Measurements from ENCODE around the gene MFSD6L.
"Not testable (repeated sequence)": the region's sequence is repeated elsewhere in the genome, so short reads cannot be mapped to it uniquely, and the experiment has no call there.

MFSD6L gene

DNA sequence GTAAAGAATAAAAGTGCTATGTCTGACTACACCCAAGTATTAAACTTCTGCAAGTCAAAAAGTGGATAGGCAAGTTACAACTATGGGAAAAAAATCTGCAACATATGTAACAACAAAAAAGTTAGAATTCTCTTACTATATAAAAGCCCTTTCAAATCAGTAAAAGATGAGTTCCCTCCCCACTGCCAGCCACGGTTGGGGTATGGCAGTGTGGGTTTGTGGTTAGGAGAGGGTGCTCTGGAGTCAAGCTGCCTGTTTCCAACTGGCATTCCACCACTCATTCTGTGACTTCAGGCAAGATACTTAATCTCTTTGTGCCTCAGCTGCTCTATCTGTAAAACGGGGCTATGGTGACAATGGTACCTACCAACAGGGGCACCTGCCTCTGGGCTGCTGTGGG is 26.6 kb upstream of the MFSD6L start:
- DNase-seq, result no peak

DNA sequence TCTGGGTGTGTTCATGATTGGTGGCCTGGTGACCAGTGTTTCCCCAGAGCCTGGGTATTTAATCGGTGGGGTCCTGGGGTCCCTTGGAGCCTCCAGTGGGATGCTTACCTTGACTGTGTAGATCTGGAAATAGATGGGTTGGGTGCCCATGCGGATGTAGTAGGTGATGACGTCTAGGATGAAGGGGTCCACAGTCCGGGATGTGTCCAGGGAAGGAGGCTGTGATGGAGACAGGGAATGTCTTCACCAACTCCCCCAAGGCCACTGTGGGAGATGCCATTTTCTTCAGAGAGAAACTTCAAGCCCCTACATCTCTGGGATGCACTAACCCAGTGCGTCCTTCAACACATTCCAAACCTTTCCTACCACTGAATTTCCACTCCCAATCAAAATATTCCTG is 24.1 kb upstream of the MFSD6L start:
- no peak for DNase-seq

DNA sequence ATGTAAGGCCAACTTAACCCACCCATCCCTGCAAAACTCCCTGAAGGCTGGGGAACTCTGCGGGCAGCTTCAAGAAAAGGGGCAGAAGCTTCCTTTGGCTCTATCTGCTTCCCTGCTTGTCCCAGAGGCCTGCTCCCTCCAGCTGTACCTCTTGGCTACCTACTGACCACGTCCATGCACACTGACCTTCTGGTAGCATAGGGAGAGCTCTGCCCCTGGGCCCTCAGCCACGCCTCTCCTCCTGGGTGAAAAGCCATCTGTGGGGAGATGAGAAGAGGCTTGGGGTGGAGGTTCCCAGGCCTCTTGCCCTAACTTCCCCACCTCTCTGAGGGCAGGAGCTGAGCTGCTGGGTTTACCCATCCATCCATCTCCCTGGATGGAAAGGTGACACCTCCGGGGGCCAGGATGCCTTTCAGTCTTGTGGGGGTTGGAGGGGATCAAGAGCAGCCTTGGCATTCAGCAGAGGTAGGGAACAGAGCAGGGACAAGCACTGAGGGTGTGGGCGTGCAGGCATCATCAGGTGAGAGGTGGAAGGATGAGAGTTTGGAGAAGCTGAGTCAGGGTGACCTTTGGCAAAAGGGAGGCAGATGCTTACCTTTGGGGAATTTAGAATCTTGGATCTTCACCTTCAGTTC is 23.4 kb upstream of the MFSD6L start:
- DNase-seq, result no peak

DNA sequence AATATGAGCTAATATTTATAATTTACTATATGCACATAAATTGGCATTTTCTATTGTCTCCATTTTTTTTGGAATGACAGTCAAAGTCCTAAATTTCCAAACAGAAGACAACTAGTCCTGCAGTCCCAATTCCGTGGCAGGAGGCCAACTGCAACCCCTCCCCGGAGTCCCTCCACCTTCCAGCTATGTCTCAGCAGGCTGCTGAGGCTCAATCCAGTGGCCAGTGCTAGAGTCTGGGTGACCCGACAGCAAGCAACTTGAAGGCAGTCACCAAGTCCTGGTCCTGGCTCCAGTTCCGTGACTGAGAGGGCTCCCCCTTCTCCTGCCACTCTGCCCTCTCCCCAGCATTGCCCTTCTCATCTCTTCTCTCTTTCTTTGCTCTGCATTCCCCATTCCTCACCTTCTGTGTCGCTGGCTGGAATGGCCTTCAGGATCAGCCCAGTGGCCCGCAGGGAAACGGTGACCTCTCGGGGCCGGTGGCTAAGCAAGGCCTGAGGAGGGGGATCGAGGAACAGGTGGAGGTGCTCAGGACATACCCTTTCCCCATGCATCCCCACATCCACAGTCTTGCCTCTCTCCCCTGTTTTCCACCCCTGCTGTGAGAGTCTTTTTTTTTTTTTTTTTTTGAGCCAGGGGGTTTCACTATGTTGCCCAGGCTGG is 22.4 kb upstream of the MFSD6L start:
- no peak for DNase-seq

DNA sequence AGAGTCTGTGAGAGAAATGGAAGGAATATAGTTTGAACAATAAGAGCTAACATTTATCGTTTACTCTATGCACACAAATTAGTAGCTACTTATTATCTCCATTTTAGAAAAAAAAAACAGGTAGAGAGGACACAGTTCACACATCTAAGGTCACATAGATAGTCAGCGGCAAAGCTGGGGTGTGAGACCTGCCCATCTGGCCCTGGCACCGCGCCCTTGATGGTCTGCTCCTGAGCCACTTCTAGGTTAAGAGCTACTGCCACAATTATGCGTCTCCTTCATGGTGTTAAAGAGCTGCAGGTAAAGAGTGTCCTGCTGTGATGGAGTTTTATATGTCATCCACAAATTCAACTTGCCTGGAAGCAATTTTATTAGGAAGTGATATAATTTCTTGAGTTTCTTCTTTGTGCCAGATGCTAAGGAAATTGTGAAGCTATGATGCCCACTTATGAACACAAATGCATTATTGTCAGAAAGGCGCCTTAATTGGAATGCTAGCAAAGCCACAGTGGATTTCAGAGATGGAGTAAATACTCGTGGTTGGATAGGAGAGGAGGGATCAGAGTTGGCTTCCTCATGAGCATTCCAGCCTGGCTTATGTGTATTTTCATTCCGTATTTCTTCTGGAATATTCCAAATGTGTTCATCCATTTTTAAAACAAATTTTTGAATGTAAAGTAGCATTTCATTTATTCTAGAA is 21.3 kb upstream of the MFSD6L start:
- no peak for DNase-seq

DNA sequence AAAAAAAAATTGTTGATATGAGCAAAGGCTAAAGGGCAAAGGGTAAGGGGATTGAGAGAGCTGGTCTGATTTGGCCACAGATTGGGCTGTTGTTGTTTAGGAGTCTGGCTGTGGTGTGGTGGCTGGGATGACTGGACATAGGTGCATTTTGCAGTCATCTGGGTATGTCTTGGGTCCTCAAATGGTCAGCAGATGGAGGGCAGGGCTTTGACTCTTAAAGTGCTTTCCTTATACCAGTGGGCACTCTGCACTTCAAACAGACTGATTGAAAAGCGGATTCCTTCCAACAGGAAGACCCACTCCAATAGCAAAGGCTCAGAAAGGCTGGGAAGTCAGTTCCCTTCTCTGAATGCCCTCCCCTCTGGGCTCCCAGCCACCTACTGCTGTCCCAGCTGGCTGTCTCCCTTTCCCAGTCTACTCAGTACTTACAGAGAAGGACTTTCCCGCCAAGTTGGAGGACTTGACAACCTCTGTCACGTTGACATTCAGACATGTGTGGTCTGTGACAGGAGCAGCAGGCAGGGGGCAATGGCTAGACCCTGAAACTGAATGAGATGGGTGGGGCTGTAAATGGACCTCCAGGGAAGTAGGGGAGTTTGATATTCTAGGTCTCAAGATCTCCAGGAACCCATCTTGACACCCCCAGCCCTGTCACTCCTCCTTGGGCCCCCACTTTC is 19.6 kb upstream of the MFSD6L start:
- DNase-seq, result no peak

DNA sequence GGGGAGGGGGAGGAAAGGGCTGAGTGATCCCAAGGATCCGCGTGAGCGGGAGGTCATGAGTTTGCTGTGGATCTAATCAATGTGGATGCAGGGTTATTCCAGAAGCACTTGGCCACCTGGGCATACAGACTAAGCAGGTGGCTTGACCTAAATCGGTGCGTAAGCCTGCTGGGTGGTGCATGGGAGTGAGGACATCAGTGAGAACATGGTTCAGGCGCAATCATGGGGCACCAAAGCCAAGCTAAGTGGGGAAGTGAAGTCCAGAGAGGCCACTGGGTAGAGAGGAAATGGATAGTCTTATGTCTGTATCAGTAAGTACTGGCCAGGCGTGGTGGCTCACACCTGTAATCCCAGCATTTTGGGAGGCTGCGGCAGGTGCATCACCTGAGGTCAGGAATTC is 18.9 kb upstream of the MFSD6L start:
- DNase-seq, result no peak

DNA sequence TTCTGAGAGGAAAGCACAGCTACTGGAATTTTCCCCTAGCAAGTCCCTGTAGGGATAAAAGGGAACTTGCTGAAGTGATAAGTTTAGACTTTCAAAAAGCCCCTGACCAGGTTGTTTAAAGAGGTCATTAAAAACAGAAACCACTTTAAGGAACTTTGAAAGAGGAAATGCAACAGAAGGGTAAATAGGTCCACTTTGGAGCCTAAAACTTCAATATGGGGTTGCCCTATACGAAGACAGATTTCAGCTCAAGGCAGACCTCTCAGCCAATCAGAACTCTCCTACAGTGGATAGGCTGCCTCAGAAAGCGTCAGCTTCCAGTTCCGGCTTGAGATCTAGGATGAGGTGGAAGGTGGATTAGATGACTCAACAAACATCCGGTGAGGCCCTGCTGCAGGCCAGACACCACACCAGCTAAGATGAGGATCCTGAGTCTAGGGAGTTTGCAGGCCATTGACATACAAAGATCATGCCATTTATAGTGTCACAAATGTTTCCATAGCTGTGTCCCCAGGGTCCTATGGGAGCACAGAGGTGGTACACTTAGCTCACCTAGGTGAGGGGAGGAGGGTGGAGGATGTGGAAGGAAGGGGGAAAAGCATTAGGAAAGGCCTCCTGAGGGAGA is 7.9 kb upstream of the MFSD6L start:
- DNase-seq, result peak; percentile 74 to 88

DNA sequence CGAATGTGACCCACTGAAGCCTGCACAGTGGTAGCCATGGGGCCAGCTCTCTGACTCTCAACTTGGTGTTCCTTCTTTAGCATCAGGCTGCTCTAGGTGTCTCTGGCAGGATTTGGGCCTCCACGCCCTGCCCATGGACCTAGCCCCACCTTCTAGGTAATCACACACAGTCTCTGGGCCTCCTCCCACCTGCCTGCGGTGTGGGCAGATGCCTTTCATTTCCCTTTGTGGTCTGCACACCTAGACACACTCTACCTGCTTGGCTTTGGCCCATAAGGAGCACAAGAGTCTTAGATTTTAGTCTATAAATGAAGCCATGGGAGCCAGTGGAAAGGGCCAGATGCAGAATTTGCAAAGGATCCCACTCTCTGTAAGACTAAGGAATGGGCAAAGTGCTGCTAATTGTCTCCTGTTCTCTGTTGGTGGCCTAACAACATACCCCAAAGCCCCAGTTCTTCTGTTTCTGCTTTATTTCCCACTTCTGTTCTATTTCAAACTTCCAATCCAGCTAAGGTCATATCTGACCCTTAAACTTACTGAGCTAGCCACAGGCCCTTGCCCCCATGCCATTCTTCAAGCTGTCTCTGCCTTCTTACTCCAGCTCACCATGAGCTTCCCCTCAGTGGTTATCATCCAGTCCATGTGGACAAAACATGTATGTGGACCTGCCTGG is 7.2 kb upstream of the MFSD6L start:
- no peak for DNase-seq

DNA sequence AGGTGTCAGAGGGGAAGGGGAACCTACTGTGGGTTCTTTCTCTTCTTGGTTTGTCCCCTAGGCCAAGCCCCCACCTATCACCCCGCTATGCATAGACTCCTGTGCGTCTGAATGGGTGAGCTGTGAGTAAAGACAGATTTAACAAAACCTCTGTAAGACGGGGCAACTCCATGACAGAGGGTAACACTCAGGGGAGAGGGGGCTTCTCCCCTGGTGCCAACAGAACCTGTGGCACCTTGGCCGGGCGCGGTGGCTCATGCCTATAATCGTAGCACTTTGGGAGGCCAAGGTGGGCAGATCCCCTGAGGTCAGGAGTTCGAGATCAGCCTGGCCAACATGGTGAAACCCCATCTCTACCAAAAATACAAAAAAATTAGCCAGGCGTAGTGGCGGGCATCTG is 6.2 kb upstream of the MFSD6L start:
- DNase-seq, result not testable (repeated sequence)

DNA sequence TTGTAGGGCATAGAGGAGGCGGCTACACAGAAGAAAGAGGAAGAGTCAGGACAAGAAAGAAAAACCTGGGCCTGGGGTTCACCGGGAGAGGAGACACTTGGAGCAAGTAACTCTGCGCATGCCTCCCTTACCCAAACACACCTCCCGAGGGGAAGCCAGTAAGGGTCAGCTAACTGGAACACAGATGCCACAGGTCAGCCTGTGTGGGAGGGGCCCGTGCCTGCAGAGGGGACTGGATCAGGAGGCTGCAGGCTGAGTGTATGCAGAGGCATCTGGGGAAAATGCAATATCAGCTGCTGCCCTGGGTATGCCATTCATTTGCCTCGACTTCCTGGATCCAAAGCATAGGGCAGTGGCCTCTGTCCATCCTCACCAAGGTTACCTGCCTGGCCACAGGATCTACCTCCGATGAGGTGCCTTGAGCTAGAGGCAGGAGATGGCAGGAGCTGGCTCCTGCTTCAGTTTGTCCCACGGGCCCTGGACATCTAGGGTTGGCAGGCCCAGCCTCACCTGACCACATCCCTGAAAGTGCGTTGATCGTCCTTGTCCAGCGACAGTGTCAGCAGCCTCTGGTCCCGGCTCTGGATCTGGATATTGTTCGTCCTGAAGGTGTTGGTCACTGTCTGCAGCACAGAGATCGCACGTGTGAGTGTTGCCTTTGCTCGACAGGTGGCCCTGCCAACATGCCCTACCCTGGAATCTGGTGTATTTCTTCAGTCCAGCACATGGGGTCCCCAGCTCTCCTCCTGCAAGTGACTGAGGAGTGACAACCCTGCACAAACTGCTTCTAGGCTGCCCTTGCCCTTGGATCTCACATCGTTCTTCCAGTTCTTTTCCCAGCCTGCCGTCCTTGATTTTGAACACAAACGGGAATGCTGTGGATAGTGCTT is 4.6 kb upstream of the MFSD6L start:
- no peak for DNase-seq

DNA sequence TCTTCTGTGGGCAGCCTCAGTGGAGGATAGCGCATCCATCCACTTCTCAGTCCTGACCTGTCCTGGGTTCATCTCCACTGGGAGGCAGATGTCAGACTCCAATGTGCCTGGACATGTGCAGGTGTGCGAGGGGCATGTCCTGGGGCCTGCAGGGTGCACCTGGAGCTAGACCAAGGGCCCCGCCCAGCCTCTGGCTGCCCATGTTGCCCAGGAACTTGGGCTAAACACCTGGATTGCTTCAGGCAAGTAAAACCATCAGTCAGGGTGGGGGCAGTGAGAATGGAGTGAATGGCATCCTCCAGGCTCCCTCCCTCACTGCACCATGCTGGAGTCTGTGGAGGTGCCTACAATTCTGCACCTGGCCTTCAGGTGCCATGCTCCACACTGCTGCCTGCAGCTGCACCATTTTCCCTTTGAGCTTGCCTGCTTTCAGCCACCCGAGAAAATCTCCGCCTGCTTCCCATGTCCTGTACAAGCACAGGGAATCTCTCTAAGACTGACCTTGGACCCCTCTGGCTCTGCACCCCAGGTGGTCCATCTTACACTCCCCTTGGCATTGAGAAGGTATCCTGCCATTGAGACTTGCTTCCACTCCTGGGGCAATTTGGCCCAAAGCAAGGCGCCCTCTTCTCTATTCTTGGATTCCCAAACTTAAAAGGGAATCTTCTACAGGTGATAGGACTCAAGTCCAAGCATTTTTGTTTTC is 2.1 kb upstream of the MFSD6L start:
- no peak for DNase-seq

DNA sequence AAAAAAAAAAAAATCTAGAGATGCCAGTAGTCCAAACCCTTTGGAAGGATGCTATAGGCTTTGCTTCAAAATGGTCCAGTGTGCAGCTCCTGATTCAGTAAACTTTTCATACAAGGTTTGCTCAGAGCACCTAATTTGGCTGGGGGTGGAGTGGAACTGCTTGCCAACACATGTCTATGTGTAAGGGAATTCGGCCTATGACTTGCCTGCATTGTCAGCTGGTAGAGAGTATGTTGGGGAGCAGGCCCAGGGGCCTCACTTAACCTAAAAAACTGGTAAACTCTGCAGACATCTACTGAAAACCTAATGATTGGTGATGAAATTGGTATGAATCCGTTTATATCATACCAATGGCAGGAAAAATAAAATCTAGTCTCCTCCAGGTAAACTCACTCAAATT is 1.5 kb upstream of the MFSD6L start:
- DNase-seq, result no peak

DNA sequence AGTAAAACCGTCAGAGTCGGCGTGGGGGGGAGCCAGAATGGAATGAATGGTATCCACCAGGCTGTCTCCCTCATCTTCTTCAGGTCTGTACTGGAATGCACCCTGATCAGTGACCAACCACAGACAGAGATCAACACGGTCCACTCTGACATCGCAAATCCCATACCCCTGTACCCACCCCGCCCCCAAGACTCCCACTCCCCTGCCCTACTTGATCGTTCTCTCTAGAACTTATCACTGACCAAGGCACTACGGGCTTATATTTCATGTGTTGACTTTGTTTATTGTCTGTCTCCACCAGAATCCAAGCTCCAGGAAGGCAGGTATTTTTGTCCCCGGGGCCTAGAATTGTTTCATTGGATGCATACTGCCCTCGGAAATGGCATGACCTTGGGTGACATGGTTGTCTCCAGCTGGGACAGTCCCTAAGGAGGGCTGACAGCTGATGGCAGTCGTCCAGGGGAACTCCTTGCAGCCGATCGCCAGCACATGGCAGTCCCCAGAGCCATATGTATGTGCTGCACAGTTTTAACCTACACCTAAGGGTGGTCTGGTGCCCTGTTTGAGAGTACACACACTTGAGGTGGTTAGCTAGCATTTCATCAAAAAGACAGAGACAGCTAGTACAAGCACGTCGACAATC is 526 bp upstream of the MFSD6L start:
- no peak for DNase-seq

DNA sequence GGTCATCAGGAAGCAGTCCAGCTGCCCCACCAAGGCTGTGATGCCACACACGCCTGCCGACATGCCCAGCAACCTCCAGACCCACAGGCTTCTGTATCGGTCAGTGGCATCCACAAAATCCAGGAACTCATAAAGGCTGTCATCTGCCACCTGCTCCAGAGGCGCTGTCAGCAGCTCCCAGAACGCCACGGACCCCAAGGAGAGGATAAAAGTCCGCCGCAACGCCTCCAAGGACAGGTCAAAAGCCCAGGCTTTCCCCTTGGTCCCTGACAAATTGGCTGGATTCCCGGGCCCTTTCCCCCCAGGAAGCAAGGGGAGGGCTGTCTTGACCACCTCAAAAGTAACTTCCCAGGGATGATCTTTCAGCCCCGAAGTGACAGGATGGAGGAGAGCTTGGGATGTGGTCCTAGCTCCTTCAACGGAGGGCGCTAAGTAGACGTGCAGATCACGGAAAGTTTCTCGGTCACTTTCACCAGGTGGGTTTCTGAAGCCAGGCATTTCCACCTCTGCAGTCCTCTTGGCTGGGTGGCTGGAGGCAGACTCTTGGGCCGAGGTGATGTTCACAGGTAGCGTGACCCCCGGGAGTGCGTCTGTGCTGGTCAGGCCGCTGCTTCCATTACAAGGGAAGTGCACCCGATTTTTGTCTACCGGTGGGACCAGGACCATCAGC is 854 bp downstream of the MFSD6L start:
- DNase-seq, result no peak

DNA sequence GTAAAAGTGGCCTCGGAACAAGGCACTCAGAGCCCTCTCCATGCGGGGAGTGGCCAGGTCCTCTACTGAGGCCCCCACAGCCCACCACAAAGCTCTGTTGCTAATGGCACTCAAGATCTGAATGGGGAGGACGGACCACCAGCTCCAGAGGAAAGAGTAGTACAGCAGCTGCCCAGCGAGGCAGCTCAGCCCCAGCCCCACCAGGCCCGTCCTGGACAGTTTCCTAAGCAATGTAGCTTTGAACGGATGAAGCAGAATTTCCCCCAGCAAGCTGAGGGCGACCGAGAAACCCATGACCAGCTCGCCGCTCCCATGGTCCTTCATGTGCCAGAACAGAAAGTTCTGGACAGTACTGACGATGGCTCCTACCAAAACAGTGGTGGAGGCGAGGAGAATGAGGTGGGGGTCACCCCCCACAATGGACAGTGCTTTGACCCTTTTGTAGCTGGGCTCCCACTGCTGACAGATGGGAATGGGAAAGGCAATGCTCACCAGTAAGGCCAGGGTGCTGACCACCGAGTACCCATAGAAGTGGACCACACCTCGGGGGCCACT is 1.5 kb downstream of the MFSD6L start:
- DNase-seq, result no peak

DNA sequence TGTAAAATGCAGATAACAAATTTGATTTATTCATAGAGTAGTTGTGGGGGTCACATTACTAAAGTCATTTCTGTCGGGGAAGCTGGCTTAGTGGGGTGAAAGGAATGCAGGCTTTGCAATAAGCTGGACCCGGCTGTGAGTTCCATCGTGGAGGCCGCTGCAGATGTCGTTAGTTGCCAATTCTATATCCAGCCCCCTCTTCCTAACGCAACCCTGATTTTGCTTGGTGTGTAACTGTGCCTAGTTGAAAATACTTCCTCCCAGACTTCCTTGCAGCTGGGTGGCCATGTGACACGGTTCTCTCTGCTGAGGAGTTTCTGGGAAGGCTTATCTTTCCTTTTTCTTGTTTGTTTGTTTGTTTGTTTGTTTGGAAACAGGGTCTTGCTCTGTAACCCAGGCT is 4.5 kb downstream of the MFSD6L start:
- DNase-seq, result peak in 1 of 2 donors; percentile 11

DNA sequence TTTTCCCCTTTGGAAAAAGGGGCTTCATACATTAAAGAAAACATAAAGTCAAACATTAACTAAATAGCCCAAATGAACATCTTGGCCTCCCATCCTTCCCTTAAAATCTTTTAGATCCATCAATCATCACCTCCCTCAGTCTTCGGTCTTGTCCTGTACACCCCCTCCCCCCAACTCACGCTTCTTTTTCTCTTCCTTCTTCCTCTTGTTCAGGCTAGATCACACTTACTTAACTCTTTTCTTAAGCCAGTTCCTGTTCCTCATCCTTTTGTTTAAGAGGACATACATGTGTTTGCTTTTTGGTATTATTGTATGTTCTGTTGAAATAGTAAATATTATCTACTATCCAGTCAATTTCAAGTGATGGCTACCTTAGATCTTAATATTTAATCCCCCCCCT is 5.5 kb downstream of the MFSD6L start:
- DNase-seq, result peak in 1 of 2 donors; percentile 34

DNA sequence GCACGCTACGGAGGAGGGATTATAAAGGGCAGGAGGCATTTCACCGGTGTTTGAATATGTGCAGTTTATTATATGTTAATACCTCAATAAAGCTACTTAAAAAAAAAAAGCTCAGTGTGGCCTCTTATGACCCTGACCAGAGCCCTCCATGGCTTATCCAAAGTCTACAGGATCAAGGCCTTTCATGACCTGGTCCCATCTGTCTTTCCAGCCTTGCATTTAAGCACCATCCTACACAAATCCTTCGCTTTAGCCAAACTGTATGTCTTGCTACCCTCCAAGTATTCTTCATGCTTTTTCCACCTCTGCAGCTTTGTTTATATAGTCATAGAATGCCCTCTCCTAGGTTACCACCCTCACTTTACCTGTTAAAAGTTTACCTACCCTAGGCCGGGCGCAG is 6.5 kb downstream of the MFSD6L start:
- no peak for DNase-seq

DNA sequence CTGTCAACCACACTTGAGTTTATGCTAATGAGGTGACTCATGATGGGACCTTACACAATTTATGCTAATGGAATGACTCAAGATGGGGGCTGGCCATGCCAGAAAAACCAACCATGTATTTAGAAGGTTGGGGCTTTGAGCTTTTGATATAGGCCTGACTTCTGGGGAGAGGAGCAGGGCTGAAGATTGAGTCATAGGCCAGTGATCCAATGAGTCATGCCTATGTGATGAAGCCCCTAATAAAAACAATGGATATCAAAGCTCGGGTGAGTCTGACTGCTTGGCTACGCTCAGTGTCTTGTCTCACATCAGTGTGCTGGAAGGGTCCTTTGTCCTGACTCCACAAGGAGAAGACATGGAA is 7.3 kb downstream of the MFSD6L start:
- DNase-seq, result peak; percentile 45 to 66
